Left ventricle myocardium inferior (tissue), 1 donor: ENCODE results near the gene EIF4G1. TPM values are rescaled to one million over a fixed set of nuclear protein-coding genes. Genes with fewer than 3 reads are reported as not detected.

ENCODE experiments used
- DNase-seq: peaks from one replicate; pipeline ENCODE4 v3.0.0-alpha.2; 2020
- H3K27ac ChIP-seq: fragments of 200-600 bp; replicated peaks from 2 replicates; pipeline ENCODE4 v1.8.0; 2021
- H3K27me3 ChIP-seq: fragments of 200-600 bp; 2 replicates; pipeline ENCODE4 v1.8.0; 2021; ENCODE audit warnings: low read depth
- H3K36me3 ChIP-seq: fragments of 200-600 bp; 2 replicates; pipeline ENCODE4 v1.8.0; 2021
- H3K4me1 ChIP-seq: fragments of 200-600 bp; 2 replicates; pipeline ENCODE4 v1.8.0; 2021
- H3K4me3 ChIP-seq: fragments of 200-600 bp; 2 replicates; pipeline ENCODE4 v1.8.0; 2021; ENCODE audit warnings: mild to moderate bottlenecking, moderate library complexity
- H3K9me3 ChIP-seq: fragments of 200-600 bp; replicated peaks from 2 replicates; pipeline ENCODE4 v1.8.0; 2021
- CTCF ChIP-seq: fragments of 200-600 bp; IDR thresholded peaks from 2 replicates; pipeline ENCODE4 v1.8.0; 2021; ENCODE audit warnings: antibody characterized with exemption, mild to moderate bottlenecking, borderline replicate concordance
- intact Hi-C: fragments of 100-400 bp; cut with micrococcal nuclease; formaldehyde crosslinking; loops from one replicate; pipeline ENCODE4 v1.11.0; 2022
- total RNA-seq: library from RNA; stranded (reverse); fragmentation: NEBNext Ultra II Directional; extraction: Animal tissue kit (Norgen Biotek cat#: 25700); gene quantifications from one replicate; pipeline ENCODE4 v1.2.1, GENCODE V29; 2021
- donor health status: DM: no; HTN: yes; CAD: no; lungs with severe emphysema.

EIF4G1 gene
- total RNA-seq, 1 donor from 2014 or later = 224 TPM

- DNase-seq = no peak
- intact Hi-C loops = no loop called here
- no peak for TF ChIP-seq CTCF
- Histone ChIP-seq H3K27me3 (no peaks in the 10 kb centered on the region), H3K4me1 (peaks cover 2% of the 10 kb centered on the region), H3K36me3 (peaks cover 56% of the 10 kb centered on the region), H3K9me3 (no peaks in the 10 kb centered on the region), H3K27ac (no peak overlapping the region), H3K4me3 (no peak overlapping the region)
Measured at GRCh38 chr3:184308744-184309143, 5.7 kb upstream of the EIF4G1 start.

- DNase-seq = no peak
- no peaks in the 10 kb centered on the region for H3K9me3 ChIP-seq
- peaks cover 27% of the 10 kb centered on the region for H3K36me3 ChIP-seq
- intact Hi-C loops = no loop called here
- peaks cover 21% of the 10 kb centered on the region for H3K4me1 ChIP-seq
- H3K27me3 ChIP-seq = no peaks in the 10 kb centered on the region
- no peak overlapping the region for H3K4me3 ChIP-seq
- H3K27ac ChIP-seq = no peak overlapping the region
- no peak for TF ChIP-seq CTCF
Measured at GRCh38 chr3:184311633-184312032, 2.8 kb upstream of the EIF4G1 start.

GRCh38 chr3:184314700-184315542 is 515 bp downstream of the EIF4G1 start:
- intact Hi-C loops = no loop called here
- peak overlapping the region; percentile 83 for H3K4me3 ChIP-seq
- H3K4me1 ChIP-seq = peaks cover 53% of the 10 kb centered on the region
- peaks cover 20% of the 10 kb centered on the region for H3K36me3 ChIP-seq
- no peak for TF ChIP-seq CTCF
- H3K27ac ChIP-seq = peak overlapping the region; percentile 98
- H3K9me3 ChIP-seq = no peaks in the 10 kb centered on the region
- H3K27me3 ChIP-seq = no peaks in the 10 kb centered on the region
- peak; percentile 90 for DNase-seq

- peaks cover 23% of the 10 kb centered on the region for H3K36me3 ChIP-seq
- H3K9me3 ChIP-seq = no peaks in the 10 kb centered on the region
- no peak for TF ChIP-seq CTCF
- H3K4me3 ChIP-seq = peak overlapping the region; percentile 83
- H3K27me3 ChIP-seq = no peaks in the 10 kb centered on the region
- no peak for DNase-seq
- peak overlapping the region; percentile 98 for H3K27ac ChIP-seq
- peaks cover 58% of the 10 kb centered on the region for H3K4me1 ChIP-seq
- intact Hi-C loops = no loop called here
Measured at GRCh38 chr3:184315543-184315867, 1.1 kb downstream of the EIF4G1 start.

- peak overlapping the region; percentile 98 for H3K27ac ChIP-seq
- H3K9me3 ChIP-seq = no peaks in the 10 kb centered on the region
- no peak for DNase-seq
- peaks cover 29% of the 10 kb centered on the region for H3K36me3 ChIP-seq
- H3K4me1 ChIP-seq = peaks cover 63% of the 10 kb centered on the region
- peak overlapping the region; percentile 83 for H3K4me3 ChIP-seq
- TF ChIP-seq CTCF = no peak
- intact Hi-C loops = no loop called here
- no peaks in the 10 kb centered on the region for H3K27me3 ChIP-seq
Measured at GRCh38 chr3:184315871-184316661, 1.7 kb downstream of the EIF4G1 start.
